ENCODE data around the gene ITGA6. TPM values are rescaled to one million over a fixed set of nuclear protein-coding genes. Genes with fewer than 3 reads are reported as not detected.

The ITGA6 gene
- total and polyA plus RNA-seq, 4 donors: 13.2 to 105 (median 51.9) TPM

GRCh38 chr2:172510088-172510487 is 82.7 kb downstream of the ITGA6 start:
- 18 to 71% methylated on average over 6 of the region's 6 CpGs for WGBS, 2 donors
- H3K27ac ChIP-seq (ENCODE audit: low read depth in 1 of 2, low read length in 1 of 2): no peak overlapping the region

GRCh38 chr2:172510548-172510947 is 83.2 kb downstream of the ITGA6 start:
- H3K9me3 ChIP-seq (ENCODE audit: control insufficient read depth in 4 of 4, insufficient read depth in 3 of 4, low read length in 3 of 4): peaks cover 0 to 12% (median 8%) of the 10 kb centered on the region in 4 donors
- H3K27me3 ChIP-seq (ENCODE audit: control insufficient read depth in 3 of 3, insufficient read depth in 3 of 3, low read length in 2 of 3): no peaks in the 10 kb centered on the region
- H3K9ac ChIP-seq (ENCODE audit: insufficient read depth in 1 of 2, low read length in 2 of 2): no peak overlapping the region
- 50 to 90% methylated on average over 5 of the region's 5 CpGs for WGBS, 2 donors
- no peak for TF ChIP-seq CTCF (IDR thresholded peaks at IDR 0.05; ENCODE audit: control extremely low read depth, extremely low read depth)
- no peak overlapping the region for H3K27ac ChIP-seq (ENCODE audit: low read depth in 1 of 2, low read length in 1 of 2)
- no peak for DNase-seq
- H3K4me3 ChIP-seq: no peak overlapping the region
- ATAC-seq (ENCODE audit: insufficient read depth, low FRiP score): no peak
- no peaks in the 10 kb centered on the region for H3K36me3 ChIP-seq (ENCODE audit: control insufficient read depth in 4 of 4, insufficient read depth in 4 of 4, low read length in 4 of 4)
- no peaks in the 10 kb centered on the region for H3K4me1 ChIP-seq (ENCODE audit: control insufficient read depth in 5 of 5, insufficient read depth in 5 of 5, low read length in 5 of 5)

More at GRCh38 chr2:172510088-172510487, 82.7 kb downstream of the ITGA6 start:
- no peak for ATAC-seq (ENCODE audit: insufficient read depth, low FRiP score)
- no peak for TF ChIP-seq CTCF (IDR thresholded peaks at IDR 0.05; ENCODE audit: control extremely low read depth, extremely low read depth)
- no peak for DNase-seq
- H3K9ac ChIP-seq (ENCODE audit: insufficient read depth in 1 of 2, low read length in 2 of 2): no peak overlapping the region
- H3K27me3 ChIP-seq (ENCODE audit: control insufficient read depth in 3 of 3, insufficient read depth in 3 of 3, low read length in 2 of 3): no peaks in the 10 kb centered on the region
- no peaks in the 10 kb centered on the region for H3K4me1 ChIP-seq (ENCODE audit: control insufficient read depth in 5 of 5, insufficient read depth in 5 of 5, low read length in 5 of 5)
- H3K4me3 ChIP-seq: no peak overlapping the region
- H3K9me3 ChIP-seq (ENCODE audit: control insufficient read depth in 4 of 4, insufficient read depth in 3 of 4, low read length in 3 of 4): peaks cover 0 to 12% (median 8%) of the 10 kb centered on the region in 4 donors
- H3K36me3 ChIP-seq (ENCODE audit: control insufficient read depth in 4 of 4, insufficient read depth in 4 of 4, low read length in 4 of 4): no peaks in the 10 kb centered on the region

- 89 to 95% methylated on average over 5 of the region's 5 CpGs for WGBS, 2 donors
- no peak overlapping the region for H3K27ac ChIP-seq (ENCODE audit: low read depth in 1 of 2, low read length in 1 of 2)
- H3K27me3 ChIP-seq (ENCODE audit: control insufficient read depth in 3 of 3, insufficient read depth in 3 of 3, low read length in 2 of 3): no peaks in the 10 kb centered on the region
- no peaks in the 10 kb centered on the region for H3K36me3 ChIP-seq (ENCODE audit: control insufficient read depth in 4 of 4, insufficient read depth in 4 of 4, low read length in 4 of 4)
- no peaks in the 10 kb centered on the region for H3K4me1 ChIP-seq (ENCODE audit: control insufficient read depth in 5 of 5, insufficient read depth in 5 of 5, low read length in 5 of 5)
- TF ChIP-seq CTCF (IDR thresholded peaks at IDR 0.05; ENCODE audit: control extremely low read depth, extremely low read depth): no peak
- DNase-seq (no peak), ATAC-seq (ENCODE audit: insufficient read depth, low FRiP score) (no peak)
- peaks cover 0 to 12% (median 8%) of the 10 kb centered on the region in 4 donors for H3K9me3 ChIP-seq (ENCODE audit: control insufficient read depth in 4 of 4, insufficient read depth in 3 of 4, low read length in 3 of 4)
- no peak overlapping the region for H3K4me3 ChIP-seq
- H3K9ac ChIP-seq (ENCODE audit: insufficient read depth in 1 of 2, low read length in 2 of 2): no peak overlapping the region
Measured at GRCh38 chr2:172512810-172513523, 85.6 kb downstream of the ITGA6 start.
